ENCODE data around the gene GALNT3.

DNA sequence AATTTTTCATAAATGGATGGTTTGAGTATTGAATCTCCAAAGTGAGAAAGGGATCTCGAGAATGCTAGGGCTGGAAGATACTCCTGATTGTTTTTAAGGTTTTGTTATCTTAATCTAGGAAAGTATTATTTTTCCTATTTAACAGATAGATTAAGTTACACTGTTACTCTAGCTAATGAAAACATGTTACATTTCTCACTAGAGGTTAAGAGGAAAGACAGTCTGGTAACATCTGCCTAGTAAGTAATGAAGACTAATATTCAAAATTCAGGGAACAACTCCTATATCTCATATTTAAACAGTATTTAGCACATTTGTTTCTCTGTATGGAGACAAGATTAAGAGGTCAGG is 2.0 kb downstream of the GALNT3 start:
- TF ChIP-seq TCF7L2 (IDR thresholded peaks at IDR 0.05; ENCODE audit: low read depth, low read length) (no peak), CTCF (IDR thresholded peaks at IDR 0.05) (no peak), REST (IDR thresholded peaks at IDR 0.05; ENCODE audit: insufficient read depth in 1 of 2, low read depth in 2 of 2, low read length in 1 of 2) (no peak)

Data from Panc1 (cell line).